DND-41 (cell line): Measurements from ENCODE around the gene RYR3.

Source experiments
- CTCF ChIP-seq: IDR thresholded peaks from 2 replicates; pipeline ENCODE4 v1.5.1; 2012; ENCODE audit warnings: borderline replicate concordance, low read length, moderate library complexity, mild to moderate bottlenecking; ENCODE audit not compliant: poor library complexity, severe bottlenecking; ENCODE audit errors: extremely low read depth
- EZH2 ChIP-seq: IDR thresholded peaks from 3 replicates; pipeline ENCODE4 v1.6.1; 2012; ENCODE audit warnings: borderline replicate concordance, low read depth, mild to moderate bottlenecking, moderate library complexity, low read length, inconsistent platforms; ENCODE audit not compliant: severe bottlenecking

GRCh38 chr15:33569036-33569435 is 258.3 kb downstream of the RYR3 start:
- no peak for TF ChIP-seq CTCF
- no peak for TF ChIP-seq EZH2
